Right ventricle myocardium superior (tissue), 1 donor: ENCODE results near the gene FOXK2. TPM values are rescaled to one million over a fixed set of nuclear protein-coding genes. Genes with fewer than 3 reads are reported as not detected.
A peak's percentile ranks its signal among the peaks of the same experiment; 100 is the strongest.
"Not testable (repeated sequence)": the region's sequence is repeated elsewhere in the genome, so short reads cannot be mapped to it uniquely, and the experiment has no call there.

ENCODE experiments used
- ATAC-seq: fragments of 200-7000 bp; cut with Tn5 transposase; one replicate; pipeline ENCODE4 v1.9.1; 2020; ENCODE audit warnings: mild to moderate bottlenecking; ENCODE audit not compliant: poor library complexity
- DNase-seq: peaks from one replicate; pipeline ENCODE4 v3.0.0-alpha.2; 2020
- intact Hi-C: fragments of 100-400 bp; cut with DNase I; formaldehyde crosslinking; loops from one replicate; pipeline ENCODE4 v1.11.2; 2022
- total RNA-seq: library from RNA; stranded (reverse); fragmentation: NEBNext Ultra II Directional; extraction: Animal tissue kit (Norgen Biotek cat#: 25700); gene quantifications from one replicate; pipeline ENCODE4 v1.2.1, GENCODE V29; 2021
- donor health status: DM: no; HTN: yes; CAD: no; lungs with severe emphysema.

FOXK2 gene
- total RNA-seq, 1 donor from 2014 or later = 34.3 TPM

GRCh38 chr17:82493226-82493781, 26.2 kb upstream of the FOXK2 start:
- ATAC-seq (no peak), DNase-seq (no peak)
- intact Hi-C loops = loop anchor here (10.0 kb wide), 1 partner anchor 51 kb away; no protein-coding TSS in a partner anchor

GRCh38 chr17:82494236-82495055, 25.1 kb upstream of the FOXK2 start:
- intact Hi-C loops = loop anchor here (10.0 kb wide), 1 partner anchor 50 kb away; no protein-coding TSS in a partner anchor
- ATAC-seq = peak; percentile 79
- peak; percentile 91 for DNase-seq

GRCh38 chr17:82495844-82496528, 23.5 kb upstream of the FOXK2 start:
- intact Hi-C loops = loop anchor here (10.0 kb wide), 1 partner anchor 49 kb away; no protein-coding TSS in a partner anchor

GRCh38 chr17:82496529-82497434, 22.8 kb upstream of the FOXK2 start:
- intact Hi-C loops = loop anchor here (10.0 kb wide), 1 partner anchor 48 kb away; no protein-coding TSS in a partner anchor
- peak; percentile 99 for DNase-seq
- peak; percentile 91 for ATAC-seq

More at GRCh38 chr17:82495844-82496528, 23.5 kb upstream of the FOXK2 start:
- DNase-seq = no peak
- no peak for ATAC-seq

- DNase-seq (peak; percentile 63), ATAC-seq (peak; percentile 49)
- intact Hi-C loops = loop anchor here (10.0 kb wide), 1 partner anchor 47 kb away; no protein-coding TSS in a partner anchor
These were observed 21.8 kb upstream of the FOXK2 start for GRCh38 chr17:82497483-82498405.

GRCh38 chr17:82502207-82502606, 17.3 kb upstream of the FOXK2 start:
- intact Hi-C loops = no loop called here
- ATAC-seq (no peak), DNase-seq (no peak)

- intact Hi-C loops = no loop called here
- DNase-seq = no peak
- no peak for ATAC-seq
These were observed 16.3 kb upstream of the FOXK2 start for GRCh38 chr17:82503094-82503727.

- DNase-seq = no peak
- no peak for ATAC-seq
- intact Hi-C loops = no loop called here
These were observed 15.7 kb upstream of the FOXK2 start for GRCh38 chr17:82503728-82504308.

GRCh38 chr17:82505296-82505695, 14.2 kb upstream of the FOXK2 start:
- DNase-seq (no peak), ATAC-seq (no peak)
- intact Hi-C loops = no loop called here

- ATAC-seq, intact Hi-C loops, DNase-seq: not testable (repeated sequence)
These were observed 13.1 kb upstream of the FOXK2 start for GRCh38 chr17:82506402-82506801.

- ATAC-seq = no peak
- no peak for DNase-seq
- intact Hi-C loops = no loop called here
These were observed 11.8 kb upstream of the FOXK2 start for GRCh38 chr17:82507631-82508175.

- intact Hi-C loops, ATAC-seq, DNase-seq: not testable (repeated sequence)
These were observed 7.9 kb upstream of the FOXK2 start for GRCh38 chr17:82511642-82512041.

- intact Hi-C loops, ATAC-seq, DNase-seq: not testable (repeated sequence)
These were observed 5.7 kb upstream of the FOXK2 start for GRCh38 chr17:82513864-82514263.

GRCh38 chr17:82517230-82517865, 2.2 kb upstream of the FOXK2 start:
- DNase-seq (no peak), ATAC-seq (no peak)
- intact Hi-C loops = no loop called here

GRCh38 chr17:82519971-82520903, 705 bp downstream of the FOXK2 start:
- ATAC-seq (no peak), DNase-seq (peak; percentile 48)
- intact Hi-C loops = no loop called here
